ENCODE measurements around the gene CAMSAP2. TPM values are rescaled to one million over a fixed set of nuclear protein-coding genes. Genes with fewer than 3 reads are reported as not detected.

The CAMSAP2 gene
- total RNA-seq, 1 donor from 2014 or later, result 47.9 TPM

GRCh38 chr1:200862713-200863415 lies 124.2 kb downstream of the CAMSAP2 start:
- Mint-ChIP-seq H3K4me3 (no peak overlapping the region), H3K9me3 (no peaks in the 10 kb centered on the region), H3K27ac (no peak overlapping the region), H3K4me1 (peaks cover 11% of the 10 kb centered on the region), H3K27me3 (ENCODE audit: low read depth) (no peaks in the 10 kb centered on the region), H3K36me3 (peaks cover 22% of the 10 kb centered on the region)
- TF ChIP-seq CTCF (IDR thresholded peaks at IDR 0.05; ENCODE audit: unreplicated experiment), result no peak
- DNase-seq (ENCODE audit: low spot score in 2 of 2, unreplicated experiment in 2 of 2), result no peak

GRCh38 chr1:200866116-200866515 lies 127.4 kb downstream of the CAMSAP2 start:
- Mint-ChIP-seq H3K36me3 (peaks cover 17% of the 10 kb centered on the region), H3K9me3 (no peaks in the 10 kb centered on the region), H3K27me3 (ENCODE audit: low read depth) (no peaks in the 10 kb centered on the region), H3K4me1 (peaks cover 11% of the 10 kb centered on the region), H3K4me3 (no peak overlapping the region), H3K27ac (no peak overlapping the region)
- no peak for DNase-seq (ENCODE audit: low spot score in 2 of 2, unreplicated experiment in 2 of 2)
- no peak for TF ChIP-seq CTCF (IDR thresholded peaks at IDR 0.05; ENCODE audit: unreplicated experiment)

- Mint-ChIP-seq H3K4me1 (peaks cover 11% of the 10 kb centered on the region), H3K4me3 (no peak overlapping the region), H3K27ac (no peak overlapping the region), H3K9me3 (no peaks in the 10 kb centered on the region), H3K36me3 (peaks cover 17% of the 10 kb centered on the region), H3K27me3 (ENCODE audit: low read depth) (no peaks in the 10 kb centered on the region)
- TF ChIP-seq CTCF (IDR thresholded peaks at IDR 0.05; ENCODE audit: unreplicated experiment), result no peak
- no peak for DNase-seq (ENCODE audit: low spot score in 2 of 2, unreplicated experiment in 2 of 2)
These were observed 127.8 kb downstream of the CAMSAP2 start for GRCh38 chr1:200866521-200866920.

- Mint-ChIP-seq H3K9me3 (no peaks in the 10 kb centered on the region), H3K4me3 (no peak overlapping the region), H3K36me3 (peaks cover 17% of the 10 kb centered on the region), H3K27ac (no peak overlapping the region), H3K4me1 (peaks cover 11% of the 10 kb centered on the region), H3K27me3 (ENCODE audit: low read depth) (no peaks in the 10 kb centered on the region)
- no peak for TF ChIP-seq CTCF (IDR thresholded peaks at IDR 0.05; ENCODE audit: unreplicated experiment)
- no peak for DNase-seq (ENCODE audit: low spot score in 2 of 2, unreplicated experiment in 2 of 2)
These were observed 128.5 kb downstream of the CAMSAP2 start for GRCh38 chr1:200867018-200867811.

GRCh38 chr1:200869376-200869752 lies 130.7 kb downstream of the CAMSAP2 start:
- DNase-seq (ENCODE audit: low spot score in 2 of 2, unreplicated experiment in 2 of 2), result no peak
- no peak overlapping the region for H3K4me3 Mint-ChIP-seq
- no peak overlapping the region for H3K27ac Mint-ChIP-seq
- TF ChIP-seq CTCF (IDR thresholded peaks at IDR 0.05; ENCODE audit: unreplicated experiment), result no peak
- H3K27me3 Mint-ChIP-seq (ENCODE audit: low read depth), result no peaks in the 10 kb centered on the region
- peaks cover 5% of the 10 kb centered on the region for H3K36me3 Mint-ChIP-seq
- no peaks in the 10 kb centered on the region for H3K9me3 Mint-ChIP-seq
- peaks cover 11% of the 10 kb centered on the region for H3K4me1 Mint-ChIP-seq
